GM18858 (cell line): ENCODE data around the gene AKAP12.
"Not testable (repeated sequence)": the region's sequence is repeated elsewhere in the genome, so short reads cannot be mapped to it uniquely, and the experiment has no call there.

ENCODE experiments used
- ATAC-seq: cut with Tn5 transposase; IDR thresholded peaks from one replicate; pipeline ENCODE4 v1.9.1; 2021; ENCODE audit not compliant: unreplicated experiment

The AKAP12 gene

GRCh38 chr6:151307501-151307900 is 67.7 kb downstream of the AKAP12 start:
- no peak for ATAC-seq

GRCh38 chr6:151309619-151310018 is 69.9 kb downstream of the AKAP12 start:
- ATAC-seq = no peak

GRCh38 chr6:151310279-151310678 is 70.5 kb downstream of the AKAP12 start:
- ATAC-seq = no peak

GRCh38 chr6:151310852-151311767 is 71.3 kb downstream of the AKAP12 start:
- ATAC-seq = no peak

DNA sequence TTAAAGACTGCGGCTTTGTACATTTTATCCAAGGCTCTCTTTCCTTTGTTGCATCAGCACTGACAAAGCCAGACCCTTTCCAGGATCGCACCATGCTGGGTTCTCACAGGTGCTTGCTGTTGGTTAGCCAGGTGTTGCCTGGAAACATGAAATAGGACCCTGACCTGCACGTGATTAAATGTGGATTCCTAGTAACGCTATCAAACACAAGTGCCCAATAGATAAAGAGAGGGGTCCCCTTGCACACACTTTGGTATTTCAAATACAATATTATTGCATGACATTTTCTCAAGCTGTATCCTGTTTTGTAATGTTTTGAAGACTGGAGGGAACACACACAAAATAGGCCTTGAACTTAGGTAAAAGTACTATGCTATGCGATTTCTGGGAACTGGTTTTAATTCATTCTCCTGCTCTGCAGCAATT is 73.3 kb downstream of the AKAP12 start:
- no peak for ATAC-seq

DNA sequence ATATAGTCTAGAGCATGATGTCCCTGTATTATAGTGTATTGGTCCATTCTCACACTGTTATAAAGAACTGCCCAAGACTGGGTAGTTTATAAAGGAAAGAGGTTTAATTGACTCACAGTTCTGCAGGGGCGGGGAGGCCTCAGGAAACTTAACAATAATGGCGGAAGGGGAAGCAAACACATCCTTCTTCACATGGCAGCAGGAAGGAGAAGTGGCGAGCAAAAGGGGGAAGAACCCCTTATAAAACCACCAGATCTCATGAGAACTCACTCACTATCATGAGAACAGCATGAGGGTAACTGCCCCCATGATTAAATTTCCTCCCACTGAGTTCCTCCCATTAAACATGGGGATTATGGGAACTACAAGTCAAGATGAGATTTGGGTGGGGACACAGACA is 75.9 kb downstream of the AKAP12 start:
- ATAC-seq = not testable (repeated sequence)

GRCh38 chr6:151317103-151317994 is 77.6 kb downstream of the AKAP12 start:
- ATAC-seq = no peak

GRCh38 chr6:151317995-151318365 is 78.2 kb downstream of the AKAP12 start:
- no peak for ATAC-seq

- ATAC-seq = no peak
Measured at GRCh38 chr6:151320140-151320539, 80.4 kb downstream of the AKAP12 start.

DNA sequence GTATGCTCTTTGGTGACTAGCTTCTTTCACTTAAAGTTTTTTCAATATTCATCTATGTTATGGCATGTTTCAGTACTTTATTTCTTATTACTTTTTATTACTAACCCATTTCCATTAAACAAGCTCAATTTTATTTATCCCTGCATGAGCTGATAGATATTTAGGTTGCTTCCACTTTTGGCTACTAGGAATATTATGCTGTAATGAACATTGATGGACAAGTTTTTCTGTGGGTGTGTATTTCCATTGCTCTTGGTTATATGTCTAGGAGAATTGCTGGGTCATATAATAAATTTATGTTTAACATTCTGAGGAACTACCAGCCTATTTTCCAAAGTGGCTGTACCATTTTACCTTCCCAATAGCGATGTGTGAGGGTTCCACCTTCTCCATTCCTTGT is 81.7 kb downstream of the AKAP12 start:
- no peak for ATAC-seq

DNA sequence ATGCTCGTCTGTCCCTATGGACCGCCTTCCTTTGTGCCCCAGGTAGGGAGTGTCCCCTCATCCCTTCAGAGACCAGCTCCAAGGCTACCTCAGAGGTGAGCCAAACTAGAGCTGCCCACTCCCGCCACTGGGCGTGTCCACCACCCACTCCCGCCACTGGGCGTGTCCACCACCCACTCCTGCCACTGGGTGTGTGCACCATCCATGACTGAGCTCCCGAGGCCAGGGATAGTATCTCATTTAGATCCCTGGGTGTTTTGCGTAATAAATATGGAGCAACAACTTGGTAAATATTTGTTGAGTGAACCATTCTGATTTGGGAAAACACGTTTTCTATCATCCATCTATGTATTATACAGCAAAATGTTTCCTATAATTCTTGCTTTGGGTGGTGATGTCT is 82.8 kb downstream of the AKAP12 start:
- no peak for ATAC-seq

- no peak for ATAC-seq
Measured at GRCh38 chr6:151323791-151324487, 84.2 kb downstream of the AKAP12 start.

DNA sequence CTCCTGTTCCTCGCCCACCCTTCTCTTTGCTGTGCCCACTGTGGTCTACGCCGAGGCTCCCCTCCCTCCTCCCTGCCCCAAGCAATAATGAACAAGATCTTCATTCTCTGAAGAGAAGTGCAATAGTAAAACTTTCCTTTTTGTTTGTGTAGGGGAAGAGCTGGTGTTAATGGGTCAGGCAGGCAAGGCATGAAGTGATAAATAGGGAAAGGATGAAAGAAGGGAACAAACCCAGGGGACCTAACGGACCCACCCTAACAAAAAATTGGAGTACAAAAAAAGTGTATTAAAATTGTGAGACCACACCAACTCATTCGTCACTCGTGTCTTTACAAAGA is 84.7 kb downstream of the AKAP12 start:
- ATAC-seq = no peak

GRCh38 chr6:151325075-151326050 is 85.6 kb downstream of the AKAP12 start:
- ATAC-seq = no peak

- ATAC-seq = no peak
Measured at GRCh38 chr6:151326116-151326825, 86.5 kb downstream of the AKAP12 start.

DNA sequence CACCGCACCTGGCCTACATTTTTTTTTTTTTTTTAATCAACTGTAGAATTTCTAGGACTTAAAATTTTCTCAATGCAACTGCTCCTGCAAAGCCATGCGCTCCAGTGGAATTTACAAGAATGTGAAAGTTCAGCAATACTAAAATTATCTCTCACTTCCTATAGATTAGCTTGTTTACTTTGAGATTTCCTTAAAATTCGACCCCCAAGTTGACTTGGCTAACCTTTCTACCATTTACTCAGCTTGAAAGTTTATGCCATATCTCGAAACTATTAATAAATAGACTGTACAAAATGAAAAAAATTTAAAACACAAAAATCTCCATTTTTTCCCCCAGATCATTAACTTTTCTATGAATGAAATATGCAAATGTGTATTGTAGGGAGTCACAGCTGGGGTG is 87.3 kb downstream of the AKAP12 start:
- ATAC-seq = no peak

DNA sequence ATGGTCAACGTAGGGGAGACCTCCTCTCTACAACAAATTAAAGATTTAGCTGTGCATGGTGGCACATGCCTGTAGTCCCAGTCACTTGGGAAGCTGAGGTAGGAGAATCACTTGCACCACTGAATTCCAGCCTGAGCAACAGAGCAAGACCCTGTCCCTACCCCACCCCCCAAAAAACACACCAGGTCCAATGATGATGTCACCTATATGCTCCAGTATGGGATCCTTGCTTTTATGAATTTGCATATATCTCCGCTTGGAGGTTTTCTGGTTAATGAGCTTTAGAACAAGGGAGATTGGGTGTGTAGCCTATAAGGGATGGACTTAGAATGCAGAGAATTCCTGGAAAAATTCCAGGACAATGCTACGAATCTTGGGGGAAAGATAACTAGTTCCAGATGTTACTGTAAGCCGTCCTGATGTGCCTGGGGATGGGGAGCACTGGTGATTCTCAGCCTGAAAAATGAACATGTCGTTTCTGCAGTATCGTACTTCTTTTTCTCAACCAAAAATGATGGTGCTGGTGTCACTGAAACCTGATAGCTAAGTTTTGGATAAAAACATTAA is 90.4 kb downstream of the AKAP12 start:
- ATAC-seq = no peak

DNA sequence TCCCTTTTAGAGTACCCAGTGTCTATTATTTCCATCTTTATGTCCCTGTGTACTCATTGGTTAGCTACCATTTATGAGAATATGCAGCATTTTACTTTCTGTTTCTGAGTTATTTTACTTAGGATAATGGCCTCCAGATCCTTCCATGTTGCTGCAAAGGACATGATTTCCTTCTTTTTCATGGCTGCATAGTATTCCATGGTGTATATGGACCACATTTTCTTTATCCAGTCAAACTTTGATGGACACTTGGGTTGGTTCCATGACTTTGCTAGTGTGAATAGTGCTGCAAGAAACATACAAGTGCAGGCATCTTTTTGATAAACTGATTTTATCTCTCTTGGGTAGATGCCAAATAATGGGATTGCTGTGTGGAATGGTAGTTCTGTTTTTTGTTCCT is 96.2 kb downstream of the AKAP12 start:
- no peak for ATAC-seq

DNA sequence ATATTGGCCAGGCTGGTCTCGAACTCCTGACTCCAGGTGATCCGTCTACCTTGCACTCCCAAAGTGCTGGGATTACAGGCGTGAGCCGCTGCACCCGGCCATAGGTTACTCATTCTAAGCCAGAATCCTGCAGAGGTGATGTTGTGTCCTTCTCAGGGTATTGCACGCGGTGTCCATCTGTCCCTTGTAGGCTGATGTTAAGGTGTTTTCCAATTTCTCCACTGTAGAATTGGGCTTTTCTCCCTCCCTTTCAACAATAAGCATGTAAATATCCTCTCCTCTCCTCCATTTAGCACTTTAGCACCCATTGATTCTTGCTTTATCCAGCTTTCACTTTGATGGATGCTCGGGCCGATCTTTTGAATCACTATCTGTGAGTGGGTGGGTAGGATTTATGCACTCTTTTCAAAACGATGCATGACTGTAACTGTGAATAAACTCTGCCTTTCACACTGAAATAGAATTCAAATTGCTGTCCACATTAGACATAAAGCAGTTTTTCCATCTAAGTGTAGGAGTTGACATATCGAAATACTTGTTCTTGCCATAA is 99.0 kb downstream of the AKAP12 start:
- ATAC-seq = no peak
